Suprapubic skin (tissue), 4 donors: ENCODE results near the gene SLC8A2. TPM values are rescaled to one million over a fixed set of nuclear protein-coding genes. Genes with fewer than 3 reads are reported as not detected.

ENCODE experiments used
- DNase-seq, 2 donors: peaks; one replicate each; pipeline ENCODE4 v3.0.0-alpha.2; 2019; ENCODE audit warnings: low spot score in 2 of 2
- H3K27ac ChIP-seq: fragments of 200-600 bp; sonication (generic); one replicate; pipeline ENCODE4 v1.5.1; 2019
- H3K27me3 ChIP-seq: fragments of 200-600 bp; sonication (generic); one replicate; pipeline ENCODE4 v1.5.1; 2019
- H3K36me3 ChIP-seq: fragments of 200-600 bp; sonication (generic); one replicate; pipeline ENCODE4 v1.5.1; 2019
- H3K4me1 ChIP-seq: fragments of 200-600 bp; sonication (generic); one replicate; pipeline ENCODE4 v1.5.1; 2019
- H3K4me3 ChIP-seq: fragments of 200-600 bp; sonication (generic); one replicate; pipeline ENCODE4 v1.5.1; 2019; ENCODE audit warnings: mild to moderate bottlenecking
- H3K9me3 ChIP-seq: fragments of 200-600 bp; sonication (generic); one replicate; pipeline ENCODE4 v1.5.1; 2019
- CTCF ChIP-seq, 2 donors: fragments of 200-600 bp in 1 of 2; fragments of 450-650 bp in 1 of 2; sonication (generic) in 1 of 2; IDR thresholded peaks; one replicate each; pipeline ENCODE4 v1.5.1; 2016 to 2019; ENCODE audit warnings: antibody characterized with exemption in 2 of 2, mild to moderate bottlenecking in 1 of 2, moderate library complexity in 1 of 2
- EP300 ChIP-seq: sonication (generic); formaldehyde crosslinking; IDR thresholded peaks from one replicate; pipeline ENCODE4 v1.6.1; 2017; ENCODE audit warnings: antibody characterized with exemption
- POLR2A ChIP-seq, 2 donors: fragments of 450-650 bp; IDR thresholded peaks; one replicate each; pipeline ENCODE4 v1.6.1; 2017; ENCODE audit warnings: antibody characterized with exemption in 2 of 2, mild to moderate bottlenecking in 2 of 2, moderate library complexity in 2 of 2
- POLR2AphosphoS5 ChIP-seq, 3 donors: sonication (generic); formaldehyde crosslinking; IDR thresholded peaks; one replicate each; pipeline ENCODE4 v1.6.1; 2017; ENCODE audit warnings: antibody characterized with exemption in 3 of 3
- WGBS: methylation state at CpG from one replicate; pipeline ENCODE4 v1.1.5; 2018; 5-methylcytosine and 5-hydroxymethylcytosine counted together
- total RNA-seq, 4 donors: library from RNA; depleted of rRNA; stranded (reverse); fragments of >200 nt; gene quantifications; one replicate each; pipeline ENCODE4 v1.1.0, GENCODE V29; 2016

The SLC8A2 gene
- total RNA-seq, 4 donors from 2014 or later: 0.26 to 1.2 (median 0.38) TPM; not detected in 1

- H3K36me3 ChIP-seq: no peaks in the 10 kb centered on the region
- DNase-seq: no peak
- no peak overlapping the region for H3K4me3 ChIP-seq
- H3K4me1 ChIP-seq: peaks cover 4% of the 10 kb centered on the region
- TF ChIP-seq POLR2AphosphoS5 (IDR thresholded peaks at IDR 0.05) (no peak), POLR2A (IDR thresholded peaks at IDR 0.05) (no peak), CTCF (IDR thresholded peaks at IDR 0.05) (no peak), EP300 (no peak)
- 57% methylated on average over 16 of the region's 16 CpGs for WGBS
- H3K27me3 ChIP-seq: peaks cover 54% of the 10 kb centered on the region
- H3K9me3 ChIP-seq: no peaks in the 10 kb centered on the region
- H3K27ac ChIP-seq: no peak overlapping the region
These were observed 36.5 kb downstream of the SLC8A2 start for GRCh38 chr19:47435196-47435595.

- DNase-seq: no peak
- Histone ChIP-seq H3K4me1 (peaks cover 15% of the 10 kb centered on the region), H3K36me3 (no peaks in the 10 kb centered on the region), H3K9me3 (no peaks in the 10 kb centered on the region), H3K27me3 (peaks cover 65% of the 10 kb centered on the region), H3K27ac (no peak overlapping the region), H3K4me3 (no peak overlapping the region)
- no peak for TF ChIP-seq POLR2A (IDR thresholded peaks at IDR 0.05)
- TF ChIP-seq POLR2AphosphoS5 (IDR thresholded peaks at IDR 0.05): no peak
- no peak for TF ChIP-seq EP300
- TF ChIP-seq CTCF (IDR thresholded peaks at IDR 0.05): no peak
- WGBS: 77% methylated on average over 7 of the region's 7 CpGs
These were observed 37.6 kb downstream of the SLC8A2 start for GRCh38 chr19:47434088-47434487.

- Histone ChIP-seq H3K9me3 (no peaks in the 10 kb centered on the region), H3K27ac (no peak overlapping the region), H3K4me1 (peaks cover 24% of the 10 kb centered on the region), H3K27me3 (peaks cover 59% of the 10 kb centered on the region), H3K4me3 (no peak overlapping the region), H3K36me3 (no peaks in the 10 kb centered on the region)
- no peak for DNase-seq
- TF ChIP-seq EP300: no peak
- no peak for TF ChIP-seq POLR2A (IDR thresholded peaks at IDR 0.05)
- no peak for TF ChIP-seq POLR2AphosphoS5 (IDR thresholded peaks at IDR 0.05)
- no peak for TF ChIP-seq CTCF (IDR thresholded peaks at IDR 0.05)
- WGBS: 47% methylated on average over 1 of the region's 1 CpG
These were observed 38.6 kb downstream of the SLC8A2 start for GRCh38 chr19:47433121-47433520.

DNA sequence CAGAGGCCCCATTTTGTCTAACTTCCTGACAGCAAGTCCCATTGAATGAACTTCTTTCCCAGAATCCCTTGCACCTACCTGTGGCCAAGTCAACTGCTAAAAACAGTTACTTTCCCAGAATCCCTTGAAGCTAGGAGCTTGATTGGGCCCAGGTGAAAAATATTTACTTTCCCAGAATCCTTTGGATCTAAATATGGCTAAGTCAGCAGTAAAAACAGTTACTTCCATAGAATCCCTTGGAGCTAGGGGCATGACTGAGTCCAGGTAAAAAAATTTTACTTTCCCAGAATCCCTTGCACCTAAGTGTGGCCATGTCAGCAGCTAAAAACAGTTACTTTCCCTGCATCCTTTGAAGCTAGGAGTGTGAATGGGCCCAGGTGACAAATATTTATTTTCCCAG, 39.2 kb downstream of the SLC8A2 start:
- TF ChIP-seq POLR2AphosphoS5 (IDR thresholded peaks at IDR 0.05): no peak
- TF ChIP-seq EP300: no peak
- TF ChIP-seq CTCF (IDR thresholded peaks at IDR 0.05): no peak
- TF ChIP-seq POLR2A (IDR thresholded peaks at IDR 0.05): no peak
- no peak for DNase-seq
- Histone ChIP-seq H3K27ac (no peak overlapping the region), H3K4me1 (peaks cover 31% of the 10 kb centered on the region), H3K36me3 (no peaks in the 10 kb centered on the region), H3K27me3 (peaks cover 53% of the 10 kb centered on the region), H3K9me3 (no peaks in the 10 kb centered on the region), H3K4me3 (no peak overlapping the region)

- peaks cover 34% of the 10 kb centered on the region for H3K4me1 ChIP-seq
- peaks cover 49% of the 10 kb centered on the region for H3K27me3 ChIP-seq
- no peak for DNase-seq
- H3K27ac ChIP-seq: no peak overlapping the region
- no peak for TF ChIP-seq CTCF (IDR thresholded peaks at IDR 0.05)
- no peak for TF ChIP-seq POLR2AphosphoS5 (IDR thresholded peaks at IDR 0.05)
- TF ChIP-seq POLR2A (IDR thresholded peaks at IDR 0.05): no peak
- TF ChIP-seq EP300: no peak
- H3K9me3 ChIP-seq: no peaks in the 10 kb centered on the region
- 71% methylated on average over 18 of the region's 18 CpGs for WGBS
- H3K36me3 ChIP-seq: no peaks in the 10 kb centered on the region
- no peak overlapping the region for H3K4me3 ChIP-seq
These were observed 39.6 kb downstream of the SLC8A2 start for GRCh38 chr19:47432091-47432490.
